ENCODE data around the gene SMDT1. TPM values are rescaled to one million over a fixed set of nuclear protein-coding genes. Genes with fewer than 3 reads are reported as not detected.
A peak's percentile ranks its signal among the peaks of the same experiment; 100 is the strongest.
"Not testable (repeated sequence)": the region's sequence is repeated elsewhere in the genome, so short reads cannot be mapped to it uniquely, and the experiment has no call there.

SMDT1 gene
- total RNA-seq, 1 donor from 2014 or later: 54.4 TPM

- Mint-ChIP-seq H3K36me3 (ENCODE audit: low read depth) (peaks cover 19% of the 10 kb centered on the region), H3K27ac (no peak overlapping the region), H3K27me3 (no peaks in the 10 kb centered on the region), H3K4me3 (no peak overlapping the region), H3K9me3 (peaks cover 11% of the 10 kb centered on the region), H3K4me1 (no peaks in the 10 kb centered on the region)
- intact Hi-C loops (cut with micrococcal nuclease): no loop called here
- DNase-seq: no peak
These were observed 29.3 kb downstream of the SMDT1 start for GRCh38 chr22:42108848-42109247.

GRCh38 chr22:42111798-42112197, 32.3 kb downstream of the SMDT1 start:
- Mint-ChIP-seq H3K4me1 (no peaks in the 10 kb centered on the region), H3K4me3 (no peak overlapping the region), H3K27me3 (no peaks in the 10 kb centered on the region), H3K9me3 (peaks cover 13% of the 10 kb centered on the region), H3K36me3 (ENCODE audit: low read depth) (peaks cover 24% of the 10 kb centered on the region), H3K27ac (no peak overlapping the region)
- intact Hi-C loops (cut with micrococcal nuclease): no loop called here
- DNase-seq: no peak

DNA sequence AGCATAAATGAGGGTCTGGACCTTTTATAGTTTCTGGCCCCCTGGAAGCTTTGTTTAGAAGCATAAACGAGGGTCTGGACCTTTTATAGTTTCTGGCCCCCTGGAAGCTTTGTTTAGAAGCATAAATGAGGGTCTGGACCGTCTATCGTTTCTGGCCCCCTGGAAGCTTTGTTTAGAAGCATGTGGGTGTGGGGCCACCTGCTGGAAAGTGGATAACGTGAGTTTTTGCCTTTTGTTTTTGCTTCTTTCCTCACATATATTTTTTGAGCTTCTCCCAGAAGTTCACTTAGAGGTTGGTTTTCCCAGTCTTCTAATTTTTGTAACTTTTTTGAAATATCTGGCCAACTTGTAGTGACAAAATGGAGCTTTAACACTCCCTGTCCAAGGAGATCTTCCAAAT, 33.3 kb downstream of the SMDT1 start:
- H3K4me1 Mint-ChIP-seq; H3K27ac Mint-ChIP-seq; intact Hi-C loops (cut with micrococcal nuclease); DNase-seq; H3K27me3 Mint-ChIP-seq; H3K4me3 Mint-ChIP-seq: not testable (repeated sequence)
- Mint-ChIP-seq H3K36me3 (ENCODE audit: low read depth) (peaks cover 30% of the 10 kb centered on the region), H3K9me3 (peaks cover 13% of the 10 kb centered on the region)

DNA sequence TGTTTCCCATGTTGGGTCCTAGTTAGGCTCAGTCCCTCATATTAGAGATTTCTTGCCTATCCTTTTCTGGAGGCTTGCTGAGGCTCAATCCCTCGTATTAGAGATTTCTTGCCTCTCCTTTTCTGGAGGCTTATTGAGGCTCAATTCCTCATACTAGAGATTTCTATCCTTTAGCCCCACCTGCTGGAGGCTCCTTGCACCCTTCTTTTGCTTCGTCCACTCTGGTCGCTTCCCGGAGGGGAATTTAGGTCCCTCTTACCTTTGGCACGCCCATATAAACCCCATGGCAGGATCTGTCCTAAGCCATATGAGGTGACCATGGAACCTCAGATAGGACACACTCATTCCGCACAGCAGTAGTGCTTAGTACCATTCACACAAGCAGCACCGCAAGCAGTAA, 35.2 kb downstream of the SMDT1 start:
- Mint-ChIP-seq H3K36me3 (ENCODE audit: low read depth) (peaks cover 30% of the 10 kb centered on the region), H3K4me1 (peaks cover 10% of the 10 kb centered on the region), H3K27me3 (no peaks in the 10 kb centered on the region), H3K9me3 (peaks cover 13% of the 10 kb centered on the region), H3K4me3 (no peak overlapping the region), H3K27ac (no peak overlapping the region)
- intact Hi-C loops (cut with micrococcal nuclease): no loop called here
- DNase-seq: no peak

- intact Hi-C loops (cut with micrococcal nuclease): not testable (repeated sequence)
These were observed 35.9 kb downstream of the SMDT1 start for GRCh38 chr22:42115420-42115830.

DNA sequence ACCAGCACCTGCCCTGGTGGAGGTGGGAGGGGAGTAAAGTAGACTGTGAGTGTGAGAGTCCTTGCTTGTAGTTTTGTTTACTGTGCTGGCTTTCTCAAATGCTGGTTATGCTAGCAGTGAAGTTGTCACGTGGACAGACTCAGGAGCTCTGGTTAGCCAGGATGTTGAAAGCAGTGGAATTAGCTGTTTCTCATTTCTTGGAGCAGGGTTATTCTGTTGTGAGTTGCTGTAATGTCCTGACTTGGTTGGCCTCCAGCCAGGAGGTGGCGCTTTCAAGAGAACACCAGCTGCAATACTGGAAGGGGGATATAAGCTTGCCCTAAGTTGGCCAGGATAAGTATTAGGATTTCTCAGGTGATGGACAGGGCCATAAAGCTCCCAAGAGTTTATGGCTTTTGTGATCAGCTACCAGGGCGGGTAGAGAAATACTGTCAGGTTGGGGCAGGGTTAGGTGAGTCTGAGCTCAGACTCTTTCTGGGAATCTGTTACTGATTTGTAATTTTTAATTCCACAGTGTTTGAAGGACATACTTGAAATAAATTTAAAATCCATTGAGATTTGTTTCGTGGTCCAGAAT, 37.4 kb downstream of the SMDT1 start:
- Mint-ChIP-seq H3K27ac (no peak overlapping the region), H3K9me3 (peaks cover 13% of the 10 kb centered on the region), H3K4me1 (peaks cover 29% of the 10 kb centered on the region), H3K36me3 (ENCODE audit: low read depth) (peaks cover 28% of the 10 kb centered on the region), H3K4me3 (no peak overlapping the region), H3K27me3 (no peaks in the 10 kb centered on the region)
- intact Hi-C loops (cut with micrococcal nuclease): no loop called here
- DNase-seq: no peak

More at GRCh38 chr22:42115420-42115830, 35.9 kb downstream of the SMDT1 start:
- peaks cover 28% of the 10 kb centered on the region for H3K36me3 Mint-ChIP-seq (ENCODE audit: low read depth)
- peaks cover 13% of the 10 kb centered on the region for H3K9me3 Mint-ChIP-seq
- not testable (repeated sequence) for H3K27ac Mint-ChIP-seq, H3K27me3 Mint-ChIP-seq, DNase-seq, H3K4me3 Mint-ChIP-seq
- peaks cover 17% of the 10 kb centered on the region for H3K4me1 Mint-ChIP-seq

DNA sequence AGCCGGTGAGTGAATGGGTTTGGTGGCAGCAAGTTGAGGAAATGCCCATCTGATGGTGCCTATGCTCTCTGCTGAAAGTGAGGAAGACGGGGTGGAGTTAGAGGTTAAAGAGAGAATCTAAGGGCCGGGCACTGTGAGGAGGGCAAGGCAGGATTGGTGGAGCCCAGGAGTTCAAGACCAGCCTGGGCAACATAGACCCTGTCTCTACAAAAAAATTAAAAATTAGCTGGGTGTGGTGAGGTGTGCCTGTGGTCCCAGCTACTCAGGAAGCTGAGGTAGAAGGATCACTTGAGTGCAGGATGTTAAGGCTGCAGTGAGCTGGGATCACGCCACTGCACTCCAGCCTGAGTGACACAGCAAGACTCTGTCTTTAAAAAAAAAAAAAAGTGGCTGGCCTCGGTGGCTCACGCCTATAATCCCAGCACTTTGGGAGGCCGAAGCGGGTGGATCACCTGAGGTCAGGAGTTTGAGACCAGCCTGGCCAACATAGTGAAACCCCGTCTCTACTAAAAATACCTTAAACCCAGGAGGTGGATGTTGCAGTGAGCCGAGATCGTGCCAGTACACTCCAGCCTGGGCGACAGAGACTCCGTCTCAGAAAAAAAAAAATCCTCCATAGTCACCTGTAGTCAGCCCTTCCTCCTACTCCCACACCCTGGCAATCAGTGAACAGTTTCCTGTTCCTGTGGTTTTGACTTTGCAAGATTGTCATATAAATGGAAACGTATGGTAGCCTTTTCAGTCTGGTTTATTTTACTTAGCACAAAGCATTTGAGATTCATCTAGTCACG, 40.9 kb downstream of the SMDT1 start:
- Mint-ChIP-seq H3K4me3 (peak overlapping the region; percentile 78), H3K4me1 (peaks cover 34% of the 10 kb centered on the region), H3K27ac (peak overlapping the region; percentile 90), H3K36me3 (ENCODE audit: low read depth) (peaks cover 21% of the 10 kb centered on the region)
- H3K9me3 Mint-ChIP-seq, H3K27me3 Mint-ChIP-seq: not testable (repeated sequence)
- intact Hi-C loops (cut with micrococcal nuclease): loop anchor here (2.0 kb wide), 1 partner anchor 30 kb away; the partner anchor contains the start of gene NDUFA6
- peak; percentile 85 for DNase-seq

DNA sequence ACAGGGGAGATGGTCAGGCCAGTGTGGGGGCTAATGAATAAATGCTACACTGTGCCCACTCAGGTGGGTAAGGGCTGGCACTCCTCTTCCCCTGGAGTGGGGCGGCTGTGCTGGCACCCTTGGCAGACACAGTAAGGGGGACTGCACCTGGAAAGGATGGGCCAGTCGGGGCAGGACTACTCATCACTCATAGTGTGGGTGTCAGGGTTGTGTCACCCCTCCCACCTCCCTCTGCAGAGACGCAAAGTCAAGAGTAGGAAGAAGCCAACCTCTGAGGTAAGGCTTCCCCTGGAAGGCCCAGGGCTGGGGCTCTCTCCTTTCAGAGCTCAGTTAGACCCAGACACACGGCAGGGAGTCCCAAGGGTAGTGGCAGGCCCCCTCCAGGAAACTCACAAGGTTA, 44.0 kb downstream of the SMDT1 start:
- H3K27ac Mint-ChIP-seq; intact Hi-C loops (cut with micrococcal nuclease); DNase-seq; H3K4me3 Mint-ChIP-seq; H3K9me3 Mint-ChIP-seq; H3K27me3 Mint-ChIP-seq; H3K36me3 Mint-ChIP-seq (ENCODE audit: low read depth): not testable (repeated sequence)
- H3K4me1 Mint-ChIP-seq: peaks cover 32% of the 10 kb centered on the region

DNA sequence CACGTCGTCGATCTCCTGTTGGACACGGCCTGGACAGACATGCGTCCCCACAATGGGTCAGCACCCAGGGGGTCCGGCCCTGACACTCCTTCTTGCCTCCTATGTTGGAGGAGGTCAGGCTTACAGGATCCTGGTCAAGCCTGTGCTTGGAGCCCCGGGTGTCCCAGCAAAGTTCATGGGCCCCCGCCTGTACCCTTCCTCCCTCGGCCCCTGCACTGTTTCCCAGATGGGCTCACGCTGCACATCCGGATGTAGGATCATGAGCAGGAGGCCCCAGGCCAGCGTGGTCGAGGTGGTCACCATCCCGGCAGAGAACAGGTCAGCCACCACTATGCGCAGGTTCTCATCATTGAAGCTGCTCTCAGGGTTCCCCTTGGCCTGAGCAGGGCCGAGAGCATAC, 48.1 kb downstream of the SMDT1 start:
- peak overlapping the region; percentile 43 for H3K27ac Mint-ChIP-seq
- no peaks in the 10 kb centered on the region for H3K9me3 Mint-ChIP-seq
- intact Hi-C loops (cut with micrococcal nuclease): no loop called here
- no peak for DNase-seq
- no peak overlapping the region for H3K4me3 Mint-ChIP-seq
- H3K27me3 Mint-ChIP-seq: no peaks in the 10 kb centered on the region
- H3K36me3 Mint-ChIP-seq (ENCODE audit: low read depth): peaks cover 4% of the 10 kb centered on the region
- H3K4me1 Mint-ChIP-seq: no peaks in the 10 kb centered on the region

- H3K4me3 Mint-ChIP-seq; H3K27ac Mint-ChIP-seq; H3K4me1 Mint-ChIP-seq; H3K9me3 Mint-ChIP-seq; intact Hi-C loops (cut with micrococcal nuclease); H3K36me3 Mint-ChIP-seq (ENCODE audit: low read depth); H3K27me3 Mint-ChIP-seq; DNase-seq: not testable (repeated sequence)
These were observed 48.5 kb downstream of the SMDT1 start for GRCh38 chr22:42128007-42128406.

DNA sequence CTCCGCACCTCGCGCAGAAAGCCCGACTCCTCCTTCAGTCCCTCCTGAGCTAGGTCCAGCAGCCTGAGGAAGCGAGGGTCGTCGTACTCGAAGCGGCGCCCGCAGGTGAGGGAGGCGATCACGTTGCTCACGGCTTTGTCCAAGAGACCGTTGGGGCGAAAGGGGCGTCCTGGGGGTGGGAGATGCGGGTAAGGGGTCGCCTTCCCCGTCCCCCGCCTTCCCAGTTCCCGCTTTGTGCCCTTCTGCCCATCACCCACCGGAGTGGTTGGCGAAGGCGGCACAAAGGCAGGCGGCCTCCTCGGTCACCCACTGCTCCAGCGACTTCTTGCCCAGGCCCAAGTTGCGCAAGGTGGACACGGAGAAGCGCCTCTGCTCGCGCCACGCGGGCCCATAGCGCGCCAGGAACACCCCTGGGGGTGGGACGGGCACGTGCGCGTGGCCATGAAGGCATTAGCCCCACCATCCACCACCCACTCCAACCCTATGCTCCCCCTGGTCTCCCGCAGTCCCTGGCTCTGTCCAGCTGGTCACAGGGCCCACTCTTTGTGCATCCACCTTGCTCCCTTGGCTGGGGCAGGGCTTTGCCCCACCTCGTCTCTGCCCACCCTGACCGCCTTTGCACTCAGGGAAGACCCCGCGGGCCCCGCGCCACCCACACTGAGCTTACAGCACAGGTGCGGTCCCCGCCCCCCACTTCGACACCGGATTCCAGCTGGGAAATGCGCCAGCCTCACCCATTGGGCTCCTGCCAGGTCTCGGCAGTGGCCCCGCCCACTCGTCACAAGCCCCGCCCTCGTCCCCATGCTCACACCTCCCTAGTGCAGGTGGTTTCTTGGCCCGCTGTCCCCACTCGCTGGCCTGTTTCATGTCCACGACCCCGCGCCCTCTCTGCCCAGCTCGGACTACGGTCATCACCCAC, 49.5 kb downstream of the SMDT1 start:
- H3K27ac Mint-ChIP-seq; H3K27me3 Mint-ChIP-seq; H3K4me1 Mint-ChIP-seq; intact Hi-C loops (cut with micrococcal nuclease); H3K4me3 Mint-ChIP-seq; H3K9me3 Mint-ChIP-seq; H3K36me3 Mint-ChIP-seq (ENCODE audit: low read depth): not testable (repeated sequence)
- DNase-seq: peak; percentile 61

- H3K9me3 Mint-ChIP-seq; H3K4me1 Mint-ChIP-seq; H3K27me3 Mint-ChIP-seq; H3K4me3 Mint-ChIP-seq; DNase-seq; H3K36me3 Mint-ChIP-seq (ENCODE audit: low read depth); H3K27ac Mint-ChIP-seq; intact Hi-C loops (cut with micrococcal nuclease): not testable (repeated sequence)
These were observed 50.7 kb downstream of the SMDT1 start for GRCh38 chr22:42130182-42130581.

- H3K9me3 Mint-ChIP-seq; intact Hi-C loops (cut with micrococcal nuclease); H3K4me3 Mint-ChIP-seq; H3K4me1 Mint-ChIP-seq; H3K27ac Mint-ChIP-seq; H3K27me3 Mint-ChIP-seq; H3K36me3 Mint-ChIP-seq (ENCODE audit: low read depth): not testable (repeated sequence)
- peak; percentile 54 for DNase-seq
These were observed 51.3 kb downstream of the SMDT1 start, which contains the start of gene CYP2D6 for GRCh38 chr22:42130639-42131431. Gene CYP2D6 (minus strand): TSS chr22:42130810. CDS start chr22:42130791, 19 bp downstream.

All from activated CD4-positive, alpha-beta T cell treated with anti-CD3 and anti-CD28 coated beads, Interleukin-2, amount 10 ng/mL, durations not matched to agents 24 days and 14 days (primary cell).